Left lung (tissue), 10 donors: Measurements from ENCODE around the gene CAPNS2. TPM values are rescaled to one million over a fixed set of nuclear protein-coding genes. Genes with fewer than 3 reads are reported as not detected.
"Not testable (repeated sequence)": the region's sequence is repeated elsewhere in the genome, so short reads cannot be mapped to it uniquely, and the experiment has no call there.

ENCODE experiments used
- ATAC-seq: fragments of 200-7000 bp; cut with Tn5 transposase; one replicate; pipeline ENCODE4 v1.9.1; 2020; ENCODE audit warnings: moderate library complexity
- DNase-seq, 4 donors: peaks; one replicate each; pipeline ENCODE4 v3.0.0-alpha.2; 2013 to 2020
- H3K27ac ChIP-seq, 2 donors: fragments of 200-600 bp; sonication (generic) in 1 of 2; one replicate each; pipeline versions ENCODE4 v1.5.0 to v1.8.0; 2020 to 2021
- H3K27me3 ChIP-seq, 2 donors: fragments of 200-600 bp; sonication (generic) in 1 of 2; one replicate each; pipeline versions ENCODE4 v1.5.0 to v1.8.0; 2020 to 2021
- H3K36me3 ChIP-seq, 2 donors: fragments of 200-600 bp; sonication (generic) in 1 of 2; one replicate each; pipeline versions ENCODE4 v1.5.0 to v1.8.0; 2020 to 2021
- H3K4me1 ChIP-seq, 2 donors: fragments of 200-600 bp; one replicate each; pipeline ENCODE4 v1.8.0; 2021
- H3K4me3 ChIP-seq, 2 donors: fragments of 200-600 bp; sonication (generic) in 1 of 2; one replicate each; pipeline versions ENCODE4 v1.5.0 to v1.8.0; 2020 to 2021; ENCODE audit warnings: mild to moderate bottlenecking in 1 of 2
- H3K9me3 ChIP-seq, 2 donors: fragments of 200-600 bp; sonication (generic) in 1 of 2; one replicate each; pipeline versions ENCODE4 v1.5.0 to v1.8.0; 2020 to 2021
- CTCF ChIP-seq, 2 donors: fragments of 200-600 bp; sonication (generic) in 1 of 2; IDR thresholded peaks; one replicate each; pipeline versions ENCODE4 v1.5.0 to v1.8.0; 2021; ENCODE audit warnings: antibody characterized with exemption in 2 of 2
- intact Hi-C, 2 donors: fragments of 100-400 bp; cut with DNase I; formaldehyde crosslinking; loops; one replicate each; pipeline versions ENCODE4 v1.11.2 to v1.14.2; 2022
- polyA plus RNA-seq, 6 donors: library from polyadenylated mRNA; unstranded; fragments of 120-200 nt; gene quantifications; one replicate each; pipeline ENCODE4 v1.2.1, GENCODE V29; 2013; ENCODE audit not compliant: insufficient read length in 6 of 6
- total RNA-seq, 2 donors: library from RNA; stranded (reverse); fragmentation: NEBNext Ultra II Directional; extraction: Animal tissue kit (Norgen Biotek cat#: 25700); gene quantifications; one replicate each; pipeline ENCODE4 v1.2.1, GENCODE V29; 2021
- donor health status: DM: no; HTN: yes; CAD: no.
- donor health status: DM: no; HTN: no; CAD: no.

CAPNS2 gene
- total and polyA plus RNA-seq, 8 donors, result 0.24 to 1.2 (median 0.32) TPM; not detected in 1

GRCh38 chr16:55597928-55598327, 31.4 kb downstream of the CAPNS2 start:
- Histone ChIP-seq H3K36me3 (no peaks in the 10 kb centered on the region), H3K4me1 (no peaks in the 10 kb centered on the region), H3K27ac (no peak overlapping the region), H3K4me3 (no peak overlapping the region), H3K9me3 (no peaks in the 10 kb centered on the region), H3K27me3 (no peaks in the 10 kb centered on the region)
- intact Hi-C loops, result no loop called here
- ATAC-seq (no peak), DNase-seq (no peak)
- TF ChIP-seq CTCF (IDR thresholded peaks at IDR 0.05), result no peak

- Histone ChIP-seq H3K4me3 (no peak overlapping the region), H3K4me1 (no peaks in the 10 kb centered on the region), H3K27me3 (no peaks in the 10 kb centered on the region), H3K9me3 (peaks cover 0 to 3% of the 10 kb centered on the region in 2 donors), H3K36me3 (no peaks in the 10 kb centered on the region), H3K27ac (no peak overlapping the region)
- no peak for TF ChIP-seq CTCF (IDR thresholded peaks at IDR 0.05)
- intact Hi-C loops, result no loop called here
- ATAC-seq (no peak), DNase-seq (no peak)
Observed at GRCh38 chr16:55605754-55606336, 39.4 kb downstream of the CAPNS2 start.

- intact Hi-C loops, result no loop called here
- Histone ChIP-seq H3K36me3 (no peaks in the 10 kb centered on the region), H3K4me3 (no peak overlapping the region), H3K27me3 (no peaks in the 10 kb centered on the region), H3K4me1 (no peaks in the 10 kb centered on the region), H3K9me3 (peaks cover 0 to 4% of the 10 kb centered on the region in 2 donors), H3K27ac (no peak overlapping the region)
- ATAC-seq (no peak), DNase-seq (no peak)
- no peak for TF ChIP-seq CTCF (IDR thresholded peaks at IDR 0.05)
Observed at GRCh38 chr16:55613613-55614335, 47.3 kb downstream of the CAPNS2 start.

GRCh38 chr16:55615071-55615470, 48.6 kb downstream of the CAPNS2 start:
- no peaks in the 10 kb centered on the region for H3K36me3 ChIP-seq
- intact Hi-C loops, result no loop called here
- no peaks in the 10 kb centered on the region for H3K27me3 ChIP-seq
- no peak overlapping the region for H3K4me3 ChIP-seq
- ATAC-seq (no peak), DNase-seq (no peak)
- H3K9me3 ChIP-seq, result peaks cover 0 to 2% of the 10 kb centered on the region in 2 donors
- H3K4me1 ChIP-seq, result no peaks in the 10 kb centered on the region
- no peak for TF ChIP-seq CTCF (IDR thresholded peaks at IDR 0.05)
- no peak overlapping the region for H3K27ac ChIP-seq

GRCh38 chr16:55615670-55616069, 49.2 kb downstream of the CAPNS2 start:
- ATAC-seq, H3K27ac ChIP-seq, H3K4me1 ChIP-seq, H3K4me3 ChIP-seq, intact Hi-C loops, H3K9me3 ChIP-seq, H3K27me3 ChIP-seq, H3K36me3 ChIP-seq: not testable (repeated sequence)
- peak in 1 of 4 donors; percentile 53 for DNase-seq

Other genes with a start within 250 kb of the CAPNS2 start
- gene IRX6, start 242.5 kb upstream of the CAPNS2 start, total RNA-seq, result 1 to 10 TPM; 2.6 to 4.6 TPM
- 10 to 100 TPM in 5 of 6 donors, 1 to 10 TPM in 1; 6.2 to 14.0 (median 11.9) TPM for gene IRX6, start 242.5 kb upstream of the CAPNS2 start, polyA plus RNA-seq
- 100 to 1,000 TPM; 300 to 606 TPM for gene MMP2, start 87.5 kb upstream of the CAPNS2 start, total RNA-seq
- gene MMP2, start 87.5 kb upstream of the CAPNS2 start, polyA plus RNA-seq, result 100 to 1,000 TPM; 542 to 677 (median 609) TPM
- gene LPCAT2, start 57.6 kb upstream of the CAPNS2 start, total RNA-seq, result 10 to 100 TPM; 18.8 to 30.9 TPM
- 10 to 100 TPM; 16.0 to 25.1 (median 22.9) TPM for gene LPCAT2, start 57.6 kb upstream of the CAPNS2 start, polyA plus RNA-seq
- not detected for gene SLC6A2, start 89.3 kb downstream of the CAPNS2 start, total RNA-seq
- gene SLC6A2, start 89.3 kb downstream of the CAPNS2 start, polyA plus RNA-seq, result under 1 TPM in 3 of 6 donors, not detected in 3; 0.10 TPM